Measurements from ENCODE around the gene MAPK11.
A peak's percentile ranks its signal among the peaks of the same experiment; 100 is the strongest.

Gene MAPK11

GRCh38 chr22:50278956-50279619 is 8.9 kb upstream of the MAPK11 start:
- TF ChIP-seq CTCF (IDR thresholded peaks at IDR 0.05; ENCODE audit: low read depth, low read length, missing control alignments) = no peak
- H3K4me3 ChIP-seq (ENCODE audit: low read depth, low read length) = no peak overlapping the region
- no peak for DNase-seq
- H3K27ac ChIP-seq = no peak overlapping the region
- H3K36me3 ChIP-seq (replicated peaks) = peaks cover 74% of the 10 kb centered on the region
- no peaks in the 10 kb centered on the region for H3K27me3 ChIP-seq (replicated peaks)
- in situ Hi-C loops (cut with HindIII; ENCODE audit: low pct_ligation_motif_present, low sequenced_read_pairs) = no loop called here

- H3K27me3 ChIP-seq (replicated peaks) = no peaks in the 10 kb centered on the region
- TF ChIP-seq CTCF (IDR thresholded peaks at IDR 0.05; ENCODE audit: low read depth, low read length, missing control alignments) = no peak
- peaks cover 75% of the 10 kb centered on the region for H3K36me3 ChIP-seq (replicated peaks)
- H3K27ac ChIP-seq = no peak overlapping the region
- in situ Hi-C loops (cut with HindIII; ENCODE audit: low pct_ligation_motif_present, low sequenced_read_pairs) = no loop called here
- no peak for DNase-seq
- H3K4me3 ChIP-seq (ENCODE audit: low read depth, low read length) = no peak overlapping the region
Observed at GRCh38 chr22:50278461-50278860, 8.3 kb upstream of the MAPK11 start.

GRCh38 chr22:50277761-50278160 is 7.6 kb upstream of the MAPK11 start:
- Histone ChIP-seq H3K36me3 (replicated peaks) (peaks cover 70% of the 10 kb centered on the region), H3K27ac (no peak overlapping the region), H3K4me3 (ENCODE audit: low read depth, low read length) (no peak overlapping the region), H3K27me3 (replicated peaks) (no peaks in the 10 kb centered on the region)
- in situ Hi-C loops (cut with HindIII; ENCODE audit: low pct_ligation_motif_present, low sequenced_read_pairs) = no loop called here
- DNase-seq = no peak
- TF ChIP-seq CTCF (IDR thresholded peaks at IDR 0.05; ENCODE audit: low read depth, low read length, missing control alignments) = no peak

GRCh38 chr22:50276143-50276542 is 6.0 kb upstream of the MAPK11 start:
- Histone ChIP-seq H3K36me3 (replicated peaks) (peaks cover 55% of the 10 kb centered on the region), H3K27me3 (replicated peaks) (no peaks in the 10 kb centered on the region), H3K4me3 (ENCODE audit: low read depth, low read length) (no peak overlapping the region), H3K27ac (no peak overlapping the region)
- TF ChIP-seq CTCF (IDR thresholded peaks at IDR 0.05; ENCODE audit: low read depth, low read length, missing control alignments) = peak; percentile 61
- no peak for DNase-seq
- in situ Hi-C loops (cut with HindIII; ENCODE audit: low pct_ligation_motif_present, low sequenced_read_pairs) = no loop called here

GRCh38 chr22:50275181-50276055 is 5.2 kb upstream of the MAPK11 start:
- H3K27ac ChIP-seq = no peak overlapping the region
- DNase-seq = no peak
- in situ Hi-C loops (cut with HindIII; ENCODE audit: low pct_ligation_motif_present, low sequenced_read_pairs) = no loop called here
- no peak for TF ChIP-seq CTCF (IDR thresholded peaks at IDR 0.05; ENCODE audit: low read depth, low read length, missing control alignments)
- H3K27me3 ChIP-seq (replicated peaks) = no peaks in the 10 kb centered on the region
- H3K4me3 ChIP-seq (ENCODE audit: low read depth, low read length) = no peak overlapping the region
- peaks cover 50% of the 10 kb centered on the region for H3K36me3 ChIP-seq (replicated peaks)

Measured in brain microvascular endothelial cell (primary cell).